ENCODE measurements around the gene U2SURP. TPM values are rescaled to one million over a fixed set of nuclear protein-coding genes. Genes with fewer than 3 reads are reported as not detected.
"Not testable (repeated sequence)": the region's sequence is repeated elsewhere in the genome, so short reads cannot be mapped to it uniquely, and the experiment has no call there.

U2SURP gene
- total RNA-seq, 1 donor from 2014 or later, result 134 TPM

- intact Hi-C loops (cut with micrococcal nuclease), result loop anchor here (5.0 kb wide), 3 partner anchors 162 to 1268 kb away; partner anchors contain the start of genes PLS1 and RNF7
Observed at GRCh38 chr3:143004823-143005222, 3.5 kb downstream of the U2SURP start.

- intact Hi-C loops (cut with micrococcal nuclease), result no loop called here
Observed at GRCh38 chr3:143010024-143010423, 8.7 kb downstream of the U2SURP start.

GRCh38 chr3:143011705-143012104, 10.3 kb downstream of the U2SURP start:
- intact Hi-C loops (cut with micrococcal nuclease), result no loop called here

GRCh38 chr3:143014921-143015320, 13.6 kb downstream of the U2SURP start:
- intact Hi-C loops (cut with micrococcal nuclease), result no loop called here

- intact Hi-C loops (cut with micrococcal nuclease), result loop anchor here (2.0 kb wide), 1 partner anchor 14 kb away; no protein-coding TSS in a partner anchor
Observed at GRCh38 chr3:143016321-143016972, 15.1 kb downstream of the U2SURP start.

GRCh38 chr3:143024351-143024960, 23.1 kb downstream of the U2SURP start:
- intact Hi-C loops (cut with micrococcal nuclease), result no loop called here

- intact Hi-C loops (cut with micrococcal nuclease), result no loop called here
Observed at GRCh38 chr3:143031327-143031726, 30.0 kb downstream of the U2SURP start.

- intact Hi-C loops (cut with micrococcal nuclease), result not testable (repeated sequence)
Observed at GRCh38 chr3:143031796-143032387, 30.5 kb downstream of the U2SURP start.

GRCh38 chr3:143035466-143036211, 34.3 kb downstream of the U2SURP start:
- intact Hi-C loops (cut with micrococcal nuclease), result no loop called here

- intact Hi-C loops (cut with micrococcal nuclease), result no loop called here
Observed at GRCh38 chr3:143036557-143036956, 35.2 kb downstream of the U2SURP start.

GRCh38 chr3:143037867-143038266, 36.5 kb downstream of the U2SURP start:
- intact Hi-C loops (cut with micrococcal nuclease), result no loop called here

- intact Hi-C loops (cut with micrococcal nuclease), result no loop called here
Observed at GRCh38 chr3:143040261-143040879, 39.0 kb downstream of the U2SURP start.

- intact Hi-C loops (cut with micrococcal nuclease), result no loop called here
Observed at GRCh38 chr3:143041903-143042302, 40.5 kb downstream of the U2SURP start.

GRCh38 chr3:143045639-143046038, 44.3 kb downstream of the U2SURP start:
- intact Hi-C loops (cut with micrococcal nuclease), result no loop called here

- intact Hi-C loops (cut with micrococcal nuclease), result not testable (repeated sequence)
Observed at GRCh38 chr3:143046075-143046474, 44.7 kb downstream of the U2SURP start.

GRCh38 chr3:143054011-143054410, 52.6 kb downstream of the U2SURP start:
- intact Hi-C loops (cut with micrococcal nuclease), result no loop called here

- intact Hi-C loops (cut with micrococcal nuclease), result no loop called here
Observed at GRCh38 chr3:143056372-143056771, 55.0 kb downstream of the U2SURP start.

GRCh38 chr3:143060906-143061305, 59.5 kb downstream of the U2SURP start:
- intact Hi-C loops (cut with micrococcal nuclease), result loop anchor here (2.0 to 10.0 kb wide), 2 partner anchors 58 to 614 kb away; partner anchors contain the start of gene CHST2

GRCh38 chr3:143063018-143063417, 61.6 kb downstream of the U2SURP start:
- intact Hi-C loops (cut with micrococcal nuclease), result loop anchor here (10.0 kb wide), 1 partner anchor 612 kb away; no protein-coding TSS in a partner anchor

- intact Hi-C loops (cut with micrococcal nuclease), result loop anchor here (10.0 kb wide), 1 partner anchor 610 kb away; no protein-coding TSS in a partner anchor
Observed at GRCh38 chr3:143064777-143065176, 63.4 kb downstream of the U2SURP start.

- intact Hi-C loops (cut with micrococcal nuclease), result loop anchor here (10.0 kb wide), 1 partner anchor 609 kb away; no protein-coding TSS in a partner anchor
Observed at GRCh38 chr3:143065364-143065763, 64.0 kb downstream of the U2SURP start.

All from T-helper 2 cell treated with Interferon-gamma antibody and Interleukin-4, amounts not matched to agents 100 ng/mL and 5 ng/mL, for 36 hours (primary cell).